Thyroid gland (tissue), 4 donors: ENCODE data around the gene KIR2DL1.
"Not testable (repeated sequence)": the region's sequence is repeated elsewhere in the genome, so short reads cannot be mapped to it uniquely, and the experiment has no call there.

Source experiments
- POLR2A ChIP-seq, 2 donors: fragments of 450-650 bp; IDR thresholded peaks; one replicate each; pipeline ENCODE4 v1.6.1; 2017; ENCODE audit warnings: antibody characterized with exemption in 2 of 2, mild to moderate bottlenecking in 2 of 2, moderate library complexity in 1 of 2
- TF ChIP-seq, protein P1 (sequence below), 6 experiments: fragments of 200-600 bp in 3 of 6; fragments of 450-650 bp in 3 of 6; sonication (generic) in 3 of 6; IDR thresholded peaks; one replicate each; pipeline ENCODE4 v1.5.1; 2016 to 2019; ENCODE audit warnings: antibody characterized with exemption in 6 of 6, mild to moderate bottlenecking in 2 of 6, inconsistent platforms in 1 of 6, moderate library complexity in 1 of 6

DNA sequence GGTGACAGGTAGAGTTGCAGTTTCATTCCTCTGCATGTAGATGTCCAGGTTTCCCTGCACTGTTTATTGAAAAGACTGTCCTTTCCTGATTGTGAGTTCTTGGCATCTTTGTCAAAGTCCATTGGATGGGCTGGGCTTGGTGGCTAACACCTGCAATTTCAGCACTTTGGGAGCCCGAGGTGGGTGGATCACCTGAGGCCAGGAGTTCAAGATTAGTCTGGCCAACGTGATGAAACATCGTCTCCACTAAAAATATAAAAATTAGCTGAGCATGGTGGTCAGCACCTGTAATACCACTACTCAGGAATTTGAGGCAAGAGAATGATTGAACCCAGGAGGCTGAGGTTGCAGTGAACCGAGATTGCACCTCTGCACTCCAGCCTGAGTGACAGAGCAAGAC lies 8.3 kb downstream of the KIR2DL1 start:
- not testable (repeated sequence) for TF ChIP-seq POLR2A (IDR thresholded peaks at IDR 0.05)
- TF ChIP-seq, protein P1, sequence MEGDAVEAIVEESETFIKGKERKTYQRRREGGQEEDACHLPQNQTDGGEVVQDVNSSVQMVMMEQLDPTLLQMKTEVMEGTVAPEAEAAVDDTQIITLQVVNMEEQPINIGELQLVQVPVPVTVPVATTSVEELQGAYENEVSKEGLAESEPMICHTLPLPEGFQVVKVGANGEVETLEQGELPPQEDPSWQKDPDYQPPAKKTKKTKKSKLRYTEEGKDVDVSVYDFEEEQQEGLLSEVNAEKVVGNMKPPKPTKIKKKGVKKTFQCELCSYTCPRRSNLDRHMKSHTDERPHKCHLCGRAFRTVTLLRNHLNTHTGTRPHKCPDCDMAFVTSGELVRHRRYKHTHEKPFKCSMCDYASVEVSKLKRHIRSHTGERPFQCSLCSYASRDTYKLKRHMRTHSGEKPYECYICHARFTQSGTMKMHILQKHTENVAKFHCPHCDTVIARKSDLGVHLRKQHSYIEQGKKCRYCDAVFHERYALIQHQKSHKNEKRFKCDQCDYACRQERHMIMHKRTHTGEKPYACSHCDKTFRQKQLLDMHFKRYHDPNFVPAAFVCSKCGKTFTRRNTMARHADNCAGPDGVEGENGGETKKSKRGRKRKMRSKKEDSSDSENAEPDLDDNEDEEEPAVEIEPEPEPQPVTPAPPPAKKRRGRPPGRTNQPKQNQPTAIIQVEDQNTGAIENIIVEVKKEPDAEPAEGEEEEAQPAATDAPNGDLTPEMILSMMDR (IDR thresholded peaks at IDR 0.05) = not testable (repeated sequence)
